Ovary (tissue), 3 donors: ENCODE data around the gene TRIM74.
"Not testable (repeated sequence)": the region's sequence is repeated elsewhere in the genome, so short reads cannot be mapped to it uniquely, and the experiment has no call there.

Source experiments
- POLR2A ChIP-seq: fragments of 450-650 bp; IDR thresholded peaks from one replicate; pipeline ENCODE4 v1.6.1; 2017; ENCODE audit warnings: antibody characterized with exemption, mild to moderate bottlenecking, moderate library complexity
- TF ChIP-seq, protein P1 (sequence below), 3 donors: fragments of 450-650 bp in 2 of 3; fragments of 200-600 bp in 1 of 3; IDR thresholded peaks; one replicate each; pipeline versions ENCODE4 v1.5.1 to v1.8.0; 2016 to 2022; ENCODE audit warnings: antibody characterized with exemption in 3 of 3, mild to moderate bottlenecking in 1 of 3
- donor health status: DM: no; HTN: no; CAD: no.

DNA sequence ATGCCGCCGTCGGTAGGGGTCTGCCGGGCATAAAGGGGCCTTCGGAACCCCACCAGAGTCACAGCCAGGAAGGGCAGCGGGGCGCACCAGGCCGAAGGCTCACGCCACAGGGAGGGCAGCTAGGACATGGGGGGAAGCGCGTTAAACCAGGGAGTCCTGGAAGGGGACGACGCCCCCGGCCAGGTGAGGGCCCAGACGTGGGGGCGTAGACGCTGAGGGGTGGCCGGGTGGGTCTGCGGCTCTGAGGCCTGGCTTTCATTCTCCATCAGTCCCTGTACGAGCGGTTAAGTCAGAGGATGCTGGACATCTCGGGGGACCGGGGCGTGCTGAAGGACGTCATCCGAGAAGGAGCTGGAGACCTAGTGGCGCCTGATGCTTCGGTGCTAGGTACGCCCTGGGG, 422 bp upstream of the TRIM74 start:
- TF ChIP-seq, protein P1, sequence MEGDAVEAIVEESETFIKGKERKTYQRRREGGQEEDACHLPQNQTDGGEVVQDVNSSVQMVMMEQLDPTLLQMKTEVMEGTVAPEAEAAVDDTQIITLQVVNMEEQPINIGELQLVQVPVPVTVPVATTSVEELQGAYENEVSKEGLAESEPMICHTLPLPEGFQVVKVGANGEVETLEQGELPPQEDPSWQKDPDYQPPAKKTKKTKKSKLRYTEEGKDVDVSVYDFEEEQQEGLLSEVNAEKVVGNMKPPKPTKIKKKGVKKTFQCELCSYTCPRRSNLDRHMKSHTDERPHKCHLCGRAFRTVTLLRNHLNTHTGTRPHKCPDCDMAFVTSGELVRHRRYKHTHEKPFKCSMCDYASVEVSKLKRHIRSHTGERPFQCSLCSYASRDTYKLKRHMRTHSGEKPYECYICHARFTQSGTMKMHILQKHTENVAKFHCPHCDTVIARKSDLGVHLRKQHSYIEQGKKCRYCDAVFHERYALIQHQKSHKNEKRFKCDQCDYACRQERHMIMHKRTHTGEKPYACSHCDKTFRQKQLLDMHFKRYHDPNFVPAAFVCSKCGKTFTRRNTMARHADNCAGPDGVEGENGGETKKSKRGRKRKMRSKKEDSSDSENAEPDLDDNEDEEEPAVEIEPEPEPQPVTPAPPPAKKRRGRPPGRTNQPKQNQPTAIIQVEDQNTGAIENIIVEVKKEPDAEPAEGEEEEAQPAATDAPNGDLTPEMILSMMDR (IDR thresholded peaks at IDR 0.05) = not testable (repeated sequence)
- TF ChIP-seq POLR2A = not testable (repeated sequence)
